Spleen (tissue), 11 donors: ENCODE results near the gene KRT40. TPM values are rescaled to one million over a fixed set of nuclear protein-coding genes. Genes with fewer than 3 reads are reported as not detected.

Experiments
- DNase-seq: peaks from one replicate; pipeline ENCODE4 v3.0.0-alpha.2; 2020
- H3K27ac ChIP-seq, 8 donors: fragments of 200-600 bp; sonication (generic) in 7 of 8; 1 replicate in 4 of 8; 2 replicates in 4 of 8; pipeline versions ENCODE4 v1.5.0 to v1.8.0; 2016 to 2021; ENCODE audit warnings: inconsistent platforms in 4 of 8, mild to moderate bottlenecking in 4 of 8, moderate library complexity in 1 of 8
- H3K27me3 ChIP-seq, 7 donors: fragments of 200-600 bp; sonication (generic) in 6 of 7; replicated peaks in 1 of 7; 1 replicate in 4 of 7; 2 replicates in 3 of 7; pipeline versions ENCODE4 v1.5.0 to v1.8.0; 2016 to 2021; ENCODE audit warnings: inconsistent platforms in 3 of 7, mild to moderate bottlenecking in 1 of 7
- H3K36me3 ChIP-seq, 6 donors: fragments of 200-600 bp; sonication (generic) in 5 of 6; 1 replicate in 4 of 6; 2 replicates in 2 of 6; pipeline versions ENCODE4 v1.5.0 to v1.8.0; 2016 to 2021; ENCODE audit warnings: inconsistent platforms in 2 of 6
- H3K4me1 ChIP-seq, 6 donors: fragments of 200-600 bp; sonication (generic) in 5 of 6; 1 replicate in 3 of 6; 2 replicates in 3 of 6; pipeline versions ENCODE4 v1.5.0 to v1.8.0; 2016 to 2021; ENCODE audit warnings: inconsistent platforms in 3 of 6
- H3K4me3 ChIP-seq, 8 donors: fragments of 200-600 bp; sonication (generic) in 7 of 8; 1 replicate in 4 of 8; 2 replicates in 4 of 8; pipeline versions ENCODE4 v1.5.0 to v1.8.0; 2016 to 2021; ENCODE audit warnings: inconsistent platforms in 4 of 8, mild to moderate bottlenecking in 4 of 8, moderate library complexity in 2 of 8
- H3K9me3 ChIP-seq, 8 donors: fragments of 200-600 bp; sonication (generic) in 7 of 8; 1 replicate in 4 of 8; 2 replicates in 4 of 8; pipeline versions ENCODE4 v1.5.0 to v1.8.0; 2016 to 2021; ENCODE audit warnings: inconsistent platforms in 4 of 8
- POLR2A ChIP-seq, 3 donors: fragments of 450-650 bp; IDR thresholded peaks; one replicate each; pipeline ENCODE4 v1.5.1; 2017; ENCODE audit warnings: antibody characterized with exemption in 3 of 3, mild to moderate bottlenecking in 1 of 3
- POLR2AphosphoS5 ChIP-seq, 3 donors: sonication (generic); formaldehyde crosslinking; IDR thresholded peaks; one replicate each; pipeline ENCODE4 v1.5.1; 2017; ENCODE audit warnings: antibody characterized with exemption in 3 of 3
- WGBS, 5 donors: extraction: QIAGEN DNeasy Blood & Tissue Kit in 3 of 5; methylation state at CpG; one replicate each; pipeline versions ENCODE4 v1.1.5 to v1.1.7; 2013 to 2018; 5-methylcytosine and 5-hydroxymethylcytosine counted together
- intact Hi-C: fragments of 100-400 bp; cut with DNase I; formaldehyde crosslinking; loops from one replicate; pipeline ENCODE4 v1.15.0; 2023; ENCODE audit warnings: low total_unique reads
- polyA plus RNA-seq, 3 donors: library from polyadenylated mRNA; stranded (reverse); fragments of 200-250 nt; gene quantifications; one replicate each; pipeline ENCODE4 v1.2.1, GENCODE V29; 2013
- total RNA-seq, 7 donors: library from RNA; depleted of rRNA in 3 of 7; stranded (reverse); fragments of >200 nt in 3 of 7; fragmentation: NEBNext Ultra II Directional in 4 of 7; extraction: Animal tissue kit (Norgen Biotek cat#: 25700) in 4 of 7; gene quantifications; one replicate each; pipeline versions ENCODE4 v1.1.0 to v1.2.1, GENCODE V29; 2016 to 2021
- TF ChIP-seq, protein P1 (sequence below), 11 experiments: fragments of 200-600 bp in 7 of 11; fragments of 450-650 bp in 4 of 11; sonication (generic) in 4 of 11; IDR thresholded peaks in 8 of 11; conservative IDR thresholded peaks in 3 of 11; 1 replicate in 7 of 11; 2 replicates in 4 of 11; pipeline versions ENCODE4 v1.4.0 to v1.8.0; 2016 to 2021; ENCODE audit warnings: antibody characterized with exemption in 11 of 11, inconsistent platforms in 4 of 11, mild to moderate bottlenecking in 1 of 11
- donor health status: healthy with polysubstance abuse.
- donor health status: DM: no; HTN: no; CAD: no; lungs with moderate emphysema.
- donor health status: DM: no; HTN: no; CAD: no.
- donor health status: Bipolar disorder and iron deficiency.
- donor health status: healthy.
- donor health status: DM: no; HTN: no; CAD: no.
- donor health status: DM: yes; HTN: yes; CAD: no.

KRT40 gene
- total and polyA plus RNA-seq, 10 donors: not detected

DNA sequence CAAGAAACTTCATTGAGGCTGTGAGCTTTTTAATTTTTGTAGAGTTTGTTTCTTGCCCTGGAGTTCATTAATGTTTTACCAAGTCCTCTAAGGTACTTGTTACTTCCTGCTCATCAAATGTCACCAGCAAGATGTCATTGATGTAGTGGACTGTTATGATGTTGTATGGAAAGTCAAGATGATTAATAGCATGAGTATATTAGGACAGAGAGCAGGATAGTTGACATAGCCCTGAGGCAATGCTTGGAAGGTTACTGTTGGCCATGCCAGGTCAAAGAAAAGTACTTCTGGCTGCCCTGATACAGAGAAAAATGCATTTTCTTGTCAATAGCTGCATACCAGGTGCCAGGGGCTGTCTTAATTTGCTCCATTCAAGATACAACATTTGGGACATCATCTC, 36.2 kb upstream of the KRT40 start:
- H3K27ac ChIP-seq: no peak overlapping the region
- H3K4me3 ChIP-seq: no peak overlapping the region
- no peaks in the 10 kb centered on the region for H3K27me3 ChIP-seq
- peaks cover 0 to 12% (median 0%) of the 10 kb centered on the region in 8 donors for H3K9me3 ChIP-seq
- TF ChIP-seq POLR2AphosphoS5 (IDR thresholded peaks at IDR 0.05) (no peak), POLR2A (IDR thresholded peaks at IDR 0.05) (no peak)
- TF ChIP-seq, protein P1, sequence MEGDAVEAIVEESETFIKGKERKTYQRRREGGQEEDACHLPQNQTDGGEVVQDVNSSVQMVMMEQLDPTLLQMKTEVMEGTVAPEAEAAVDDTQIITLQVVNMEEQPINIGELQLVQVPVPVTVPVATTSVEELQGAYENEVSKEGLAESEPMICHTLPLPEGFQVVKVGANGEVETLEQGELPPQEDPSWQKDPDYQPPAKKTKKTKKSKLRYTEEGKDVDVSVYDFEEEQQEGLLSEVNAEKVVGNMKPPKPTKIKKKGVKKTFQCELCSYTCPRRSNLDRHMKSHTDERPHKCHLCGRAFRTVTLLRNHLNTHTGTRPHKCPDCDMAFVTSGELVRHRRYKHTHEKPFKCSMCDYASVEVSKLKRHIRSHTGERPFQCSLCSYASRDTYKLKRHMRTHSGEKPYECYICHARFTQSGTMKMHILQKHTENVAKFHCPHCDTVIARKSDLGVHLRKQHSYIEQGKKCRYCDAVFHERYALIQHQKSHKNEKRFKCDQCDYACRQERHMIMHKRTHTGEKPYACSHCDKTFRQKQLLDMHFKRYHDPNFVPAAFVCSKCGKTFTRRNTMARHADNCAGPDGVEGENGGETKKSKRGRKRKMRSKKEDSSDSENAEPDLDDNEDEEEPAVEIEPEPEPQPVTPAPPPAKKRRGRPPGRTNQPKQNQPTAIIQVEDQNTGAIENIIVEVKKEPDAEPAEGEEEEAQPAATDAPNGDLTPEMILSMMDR (IDR thresholded peaks at IDR 0.05 in 8 of 11, conservative IDR thresholded peaks at IDR 0.05 in 3 of 11): no peak
- no peaks in the 10 kb centered on the region for H3K4me1 ChIP-seq
- no peaks in the 10 kb centered on the region for H3K36me3 ChIP-seq
- no peak for DNase-seq
- intact Hi-C loops: no loop called here

DNA sequence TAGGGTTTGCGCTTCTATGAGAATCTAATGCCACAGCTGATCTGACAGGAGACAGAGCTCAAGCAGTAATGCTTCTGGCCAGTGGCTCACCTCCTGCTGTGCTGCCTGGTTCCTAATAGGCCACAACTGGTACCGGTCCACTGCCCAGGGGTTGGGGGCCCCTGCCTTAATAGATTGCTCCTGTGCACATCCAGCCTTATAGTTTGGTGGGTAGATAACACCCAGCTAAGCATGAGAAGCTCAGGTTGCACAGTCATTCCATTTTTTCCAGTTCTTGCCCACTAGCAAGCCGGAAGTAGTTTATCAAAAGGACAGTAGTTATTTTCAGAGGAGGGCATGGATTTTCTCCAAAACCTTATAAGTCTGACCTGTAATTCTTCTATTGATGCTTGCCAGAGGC, 35.3 kb upstream of the KRT40 start:
- no peak for DNase-seq
- TF ChIP-seq, protein P1 (IDR thresholded peaks at IDR 0.05 in 8 of 11, conservative IDR thresholded peaks at IDR 0.05 in 3 of 11): no peak
- TF ChIP-seq POLR2A (IDR thresholded peaks at IDR 0.05) (no peak), POLR2AphosphoS5 (IDR thresholded peaks at IDR 0.05) (no peak)
- Histone ChIP-seq H3K4me3 (no peak overlapping the region), H3K9me3 (peaks cover 0 to 12% (median 0%) of the 10 kb centered on the region in 8 donors), H3K36me3 (no peaks in the 10 kb centered on the region), H3K27ac (no peak overlapping the region), H3K27me3 (no peaks in the 10 kb centered on the region), H3K4me1 (no peaks in the 10 kb centered on the region)
- intact Hi-C loops: no loop called here
- WGBS, 5 donors: 90 to 100% (median 94%) methylated on average over 3 of the region's 3 CpGs

DNA sequence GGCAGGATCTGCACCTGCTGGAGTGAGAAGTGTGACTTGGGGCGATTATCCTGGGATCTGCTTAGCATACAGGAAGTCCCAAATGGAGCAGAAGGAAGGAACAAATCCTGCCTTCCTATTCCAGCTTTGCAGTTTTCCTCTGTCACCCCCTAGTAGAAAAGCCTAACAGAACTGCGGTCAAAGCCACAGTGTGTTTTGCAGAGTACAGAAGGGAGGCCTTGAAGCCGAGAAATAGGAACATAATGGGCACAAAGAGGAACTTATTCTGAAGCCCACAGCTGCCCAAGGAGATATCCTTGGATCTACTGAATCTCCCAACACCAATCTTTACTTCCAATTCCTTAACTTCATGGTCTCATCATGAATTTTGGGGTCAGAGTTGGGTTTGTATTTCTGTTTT, 34.4 kb upstream of the KRT40 start:
- intact Hi-C loops: no loop called here
- no peaks in the 10 kb centered on the region for H3K27me3 ChIP-seq
- peaks cover 0 to 12% (median 0%) of the 10 kb centered on the region in 8 donors for H3K9me3 ChIP-seq
- H3K36me3 ChIP-seq: no peaks in the 10 kb centered on the region
- H3K4me3 ChIP-seq: no peak overlapping the region
- WGBS, 5 donors: 32 to 48% (median 42%) methylated on average over 3 of the region's 3 CpGs
- H3K4me1 ChIP-seq: no peaks in the 10 kb centered on the region
- no peak for TF ChIP-seq POLR2AphosphoS5 (IDR thresholded peaks at IDR 0.05)
- TF ChIP-seq POLR2A (IDR thresholded peaks at IDR 0.05): no peak
- TF ChIP-seq, protein P1 (IDR thresholded peaks at IDR 0.05 in 8 of 11, conservative IDR thresholded peaks at IDR 0.05 in 3 of 11): no peak
- no peak overlapping the region for H3K27ac ChIP-seq
- no peak for DNase-seq

DNA sequence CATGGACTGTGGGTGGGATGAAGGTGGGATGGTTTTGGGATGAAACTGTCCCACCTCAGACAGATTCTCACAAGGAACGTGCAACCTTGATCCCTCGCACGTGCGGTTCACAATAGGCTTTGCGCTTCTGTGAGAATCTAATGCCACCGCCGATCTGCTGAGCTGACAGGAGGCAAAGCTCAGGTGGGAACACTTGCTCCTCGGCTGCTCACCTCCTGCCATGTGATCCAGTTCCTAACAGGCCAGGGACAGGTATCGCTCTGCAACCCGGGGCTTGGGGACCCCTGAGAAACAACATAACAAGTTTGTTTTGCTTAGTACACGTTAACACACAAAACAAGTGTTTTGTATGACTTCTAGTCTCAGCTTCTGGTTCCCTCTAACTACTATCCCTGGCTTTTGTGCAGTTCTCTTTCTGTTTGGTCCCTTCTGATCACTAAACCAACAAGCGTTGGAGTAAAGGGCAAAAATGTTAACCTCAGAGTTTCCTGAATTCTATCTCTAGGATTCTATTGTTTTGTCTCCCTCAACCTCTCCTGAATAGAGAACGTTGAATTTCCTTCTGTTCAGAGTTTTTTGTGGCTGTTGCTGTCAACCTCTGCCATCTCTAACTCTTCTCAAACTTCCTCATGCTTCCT, 32.6 kb upstream of the KRT40 start:
- Histone ChIP-seq H3K27me3 (no peaks in the 10 kb centered on the region), H3K27ac (no peak overlapping the region), H3K4me3 (no peak overlapping the region), H3K9me3 (peaks cover 0 to 10% (median 0%) of the 10 kb centered on the region in 8 donors), H3K4me1 (no peaks in the 10 kb centered on the region), H3K36me3 (no peaks in the 10 kb centered on the region)
- 75 to 80% (median 78%) methylated on average over 13 of the region's 13 CpGs for WGBS, 5 donors
- no peak for TF ChIP-seq POLR2A (IDR thresholded peaks at IDR 0.05)
- TF ChIP-seq, protein P1 (IDR thresholded peaks at IDR 0.05 in 8 of 11, conservative IDR thresholded peaks at IDR 0.05 in 3 of 11): no peak
- TF ChIP-seq POLR2AphosphoS5 (IDR thresholded peaks at IDR 0.05): no peak
- no peak for DNase-seq
- intact Hi-C loops: no loop called here
